Activated gamma-delta T cell treated with anti-CD3 and anti-CD28 coated beads, Interleukin-2, amount 50 U/mL, for 16 hours (primary cell): ENCODE measurements around the gene MMP13.
"Not testable (repeated sequence)": the region's sequence is repeated elsewhere in the genome, so short reads cannot be mapped to it uniquely, and the experiment has no call there.

Source experiments
- DNase-seq: peaks from one replicate; pipeline ENCODE4 v3.0.0-alpha.2; 2020; ENCODE audit warnings: low read depth

MMP13 gene

GRCh38 chr11:102955624-102956023 is at the start of gene MMP13:
TSS of gene MMP13 (minus strand) at chr11:102955732. CDS start at chr11:102955705, 27 bp downstream.
- no peak for DNase-seq

- not testable (repeated sequence) for DNase-seq
Measured at GRCh38 chr11:103004234-103004633, 48.7 kb upstream of the MMP13 start.

- DNase-seq: no peak
Measured at GRCh38 chr11:102994105-102994504, 38.6 kb upstream of the MMP13 start.

GRCh38 chr11:102991776-102992175 is 36.2 kb upstream of the MMP13 start:
- DNase-seq: no peak

- no peak for DNase-seq
Measured at GRCh38 chr11:102990145-102990544, 34.6 kb upstream of the MMP13 start.

- no peak for DNase-seq
Measured at GRCh38 chr11:102989379-102990047, 34.0 kb upstream of the MMP13 start.

- no peak for DNase-seq
Measured at GRCh38 chr11:102986815-102987214, 31.3 kb upstream of the MMP13 start.

GRCh38 chr11:102985850-102986249 is 30.3 kb upstream of the MMP13 start:
- no peak for DNase-seq

GRCh38 chr11:102983486-102983885 is 28.0 kb upstream of the MMP13 start:
- DNase-seq: no peak

- no peak for DNase-seq
Measured at GRCh38 chr11:102981324-102981910, 25.9 kb upstream of the MMP13 start.

GRCh38 chr11:102974552-102975280 is 19.2 kb upstream of the MMP13 start:
- no peak for DNase-seq

GRCh38 chr11:102973698-102974097 is 18.2 kb upstream of the MMP13 start:
- not testable (repeated sequence) for DNase-seq

- no peak for DNase-seq
Measured at GRCh38 chr11:102972853-102973252, 17.3 kb upstream of the MMP13 start.

- DNase-seq: no peak
Measured at GRCh38 chr11:102971766-102972165, 16.2 kb upstream of the MMP13 start.

GRCh38 chr11:102967497-102967896 is 12.0 kb upstream of the MMP13 start:
- no peak for DNase-seq

- DNase-seq: no peak
Measured at GRCh38 chr11:102966011-102966410, 10.5 kb upstream of the MMP13 start.

- no peak for DNase-seq
Measured at GRCh38 chr11:102964867-102965266, 9.3 kb upstream of the MMP13 start.

GRCh38 chr11:102957953-102958352 is 2.4 kb upstream of the MMP13 start:
- no peak for DNase-seq

- DNase-seq: no peak
Measured at GRCh38 chr11:102950622-102951081, 4.9 kb downstream of the MMP13 start.

- no peak for DNase-seq
Measured at GRCh38 chr11:102946237-102946636, 9.3 kb downstream of the MMP13 start.

- DNase-seq: peak; percentile 2
Measured at GRCh38 chr11:102940714-102941588, 14.6 kb downstream of the MMP13 start.

GRCh38 chr11:102936864-102937509 is 18.5 kb downstream of the MMP13 start:
- no peak for DNase-seq
